ENCODE measurements around the gene STK11.

STK11 gene

GRCh38 chr19:1211494-1212234, 6.1 kb downstream of the STK11 start:
- no peak for DNase-seq

- DNase-seq: no peak
These were observed 8.1 kb downstream of the STK11 start for GRCh38 chr19:1213391-1214286.

GRCh38 chr19:1214299-1214861, 8.8 kb downstream of the STK11 start:
- DNase-seq: no peak

DNA sequence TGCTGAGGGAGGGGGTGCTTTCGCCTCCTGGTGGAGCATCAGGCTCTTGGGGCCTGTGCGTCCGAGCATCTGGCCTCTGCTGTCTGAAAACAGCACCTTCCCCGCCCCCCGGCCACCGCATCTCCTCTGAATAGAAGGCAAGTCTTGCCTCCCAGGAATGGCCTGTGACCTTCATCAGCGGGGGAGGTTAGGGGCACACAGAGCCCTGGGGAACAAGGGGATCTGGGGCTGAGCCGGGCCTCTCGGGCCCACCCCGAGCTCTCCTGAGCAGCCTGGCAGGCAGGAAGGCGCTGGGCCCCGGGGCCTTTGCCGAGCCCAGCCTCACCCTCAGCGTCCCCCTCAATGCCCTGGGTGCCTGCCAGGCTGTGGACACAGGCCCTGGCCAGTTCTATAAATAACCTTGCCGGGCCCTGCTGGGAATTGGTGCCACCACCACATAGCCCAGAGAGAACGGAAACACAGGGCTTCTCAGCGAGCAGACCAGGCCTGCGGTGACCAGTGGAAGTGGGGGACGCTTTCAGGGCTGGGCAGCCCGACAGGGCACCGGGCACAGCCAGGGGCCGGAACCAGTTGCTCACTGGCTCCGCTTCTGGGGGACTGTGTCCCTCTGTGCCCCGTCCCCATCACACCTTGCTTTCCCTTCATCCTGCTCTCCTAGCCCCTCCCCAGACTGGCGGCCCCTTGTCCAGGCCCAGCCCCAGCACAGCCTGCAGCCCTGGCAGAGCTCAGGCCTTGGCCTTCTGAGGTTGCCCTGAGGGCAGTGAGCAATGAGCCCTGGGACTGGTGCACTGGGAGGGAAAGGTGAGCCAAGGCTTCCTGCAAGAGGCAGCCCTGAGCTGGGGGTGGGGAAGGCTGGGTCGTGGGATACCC, 9.5 kb downstream of the STK11 start:
- no peak for DNase-seq

DNA sequence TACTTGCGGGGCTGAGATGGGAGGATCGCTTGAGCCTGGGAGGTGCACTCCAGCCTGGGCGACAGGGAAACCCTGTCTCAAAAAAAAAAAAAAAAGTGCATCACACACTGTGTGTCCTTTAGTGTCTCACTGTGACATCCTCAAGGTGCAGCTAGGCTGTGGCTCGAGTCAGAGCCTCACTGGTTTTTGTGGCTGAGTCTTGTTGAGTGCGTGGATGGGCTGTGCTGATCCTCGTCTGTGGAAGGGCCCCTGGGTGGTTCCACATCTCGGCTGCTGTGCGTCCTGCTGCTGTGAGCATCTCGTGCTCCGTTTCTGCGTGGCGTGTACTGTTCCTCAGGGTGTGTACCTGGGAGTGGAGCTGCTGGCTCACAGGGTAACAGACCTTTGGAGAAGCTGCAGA, 11.2 kb downstream of the STK11 start:
- DNase-seq: no peak

DNA sequence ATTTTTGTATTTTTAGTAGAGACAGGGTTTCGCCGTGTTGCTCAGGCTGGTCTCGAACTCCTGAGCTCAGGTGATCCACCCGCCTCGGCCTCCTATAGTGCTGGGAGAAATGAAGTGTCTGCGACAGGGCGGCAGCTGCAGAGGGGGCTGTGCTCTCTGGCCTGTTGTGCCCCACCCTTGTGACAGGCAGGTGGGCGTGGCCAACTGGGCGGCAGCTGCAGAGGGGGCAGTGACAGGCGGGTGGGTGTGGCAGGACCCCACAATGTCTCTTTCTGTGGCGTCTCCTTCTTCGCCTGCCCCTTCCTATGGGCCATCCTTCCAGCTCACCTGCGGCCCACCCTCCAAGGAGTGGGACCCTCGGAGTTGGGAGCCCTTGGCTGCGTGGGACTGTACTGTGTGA, 11.8 kb downstream of the STK11 start:
- no peak for DNase-seq

- DNase-seq: no peak
These were observed 13.4 kb downstream of the STK11 start for GRCh38 chr19:1218751-1219567.

- no peak for DNase-seq
These were observed 14.4 kb downstream of the STK11 start for GRCh38 chr19:1219786-1220476.

- DNase-seq: no peak
These were observed 14.9 kb downstream of the STK11 start for GRCh38 chr19:1220477-1220930.

GRCh38 chr19:1220976-1221903, 15.7 kb downstream of the STK11 start:
- DNase-seq: no peak

DNA sequence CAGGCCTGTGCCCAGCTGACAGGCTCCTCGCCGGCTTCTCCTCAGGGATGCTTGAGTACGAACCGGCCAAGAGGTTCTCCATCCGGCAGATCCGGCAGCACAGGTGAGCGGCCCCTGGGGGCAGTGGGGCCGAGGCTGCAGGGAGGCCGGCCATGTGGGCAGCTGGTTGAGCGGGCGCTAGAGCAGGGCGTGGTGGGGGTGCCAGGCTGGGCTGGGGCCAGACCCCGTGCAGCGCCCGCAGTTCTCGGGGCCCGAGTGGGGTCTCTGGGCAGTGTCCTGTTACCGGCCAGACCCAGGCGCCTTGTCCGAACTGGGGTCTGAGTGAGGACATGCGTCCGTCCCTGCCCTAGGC, 16.3 kb downstream of the STK11 start:
- DNase-seq: no peak

DNA sequence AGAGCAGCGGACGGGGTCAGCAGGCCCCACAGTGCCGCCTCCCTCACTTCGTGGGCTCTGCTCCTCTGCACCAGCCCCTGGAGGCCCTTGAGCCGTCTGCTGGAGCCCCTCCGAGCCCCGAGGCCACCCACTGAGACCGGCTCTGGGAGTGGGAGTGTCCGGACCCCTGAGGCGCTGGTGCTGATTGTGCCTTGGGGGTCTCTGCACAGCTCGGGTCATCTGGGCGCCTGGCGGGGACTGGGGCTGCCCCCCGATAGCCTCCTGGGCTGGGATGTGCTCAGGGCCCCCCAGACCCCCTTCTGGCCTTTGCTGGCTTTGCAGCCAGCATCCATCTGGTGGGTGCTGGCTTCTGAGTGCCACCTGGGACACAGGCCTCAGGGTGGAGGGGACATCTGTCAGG, 16.8 kb downstream of the STK11 start:
- no peak for DNase-seq

- DNase-seq: peak; percentile 34
These were observed 17.7 kb downstream of the STK11 start for GRCh38 chr19:1223018-1223855.

- DNase-seq: no peak
These were observed 18.7 kb downstream of the STK11 start for GRCh38 chr19:1224047-1224825.

- no peak for DNase-seq
These were observed 19.3 kb downstream of the STK11 start for GRCh38 chr19:1224847-1225246.

- DNase-seq: no peak
These were observed 20.1 kb downstream of the STK11 start for GRCh38 chr19:1225440-1226226.

DNA sequence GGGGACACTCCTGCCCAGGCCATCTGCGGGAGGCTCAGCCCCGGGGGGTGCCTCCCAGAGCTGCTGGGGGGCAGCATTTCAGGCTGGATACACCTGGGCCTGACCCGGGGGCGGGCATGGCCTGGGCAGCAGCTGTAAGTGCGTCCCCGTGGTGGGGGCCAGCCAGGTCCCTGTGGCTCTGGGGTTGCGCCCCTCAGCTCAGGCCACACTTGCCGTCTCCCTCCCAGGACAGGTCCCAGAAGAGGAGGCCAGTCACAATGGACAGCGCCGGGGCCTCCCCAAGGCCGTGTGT, 20.6 kb downstream of the STK11 start:
- no peak for DNase-seq
